HCT116 (cell line): Measurements from ENCODE around the gene ZNF628. TPM values are rescaled to one million over a fixed set of nuclear protein-coding genes. Genes with fewer than 3 reads are reported as not detected.

ENCODE experiments used
- ATAC-seq: fragments of 200-7000 bp; cut with Tn5 transposase; 2 replicates; pipeline ENCODE4 v1.9.1; 2020; ENCODE audit warnings: mild to moderate bottlenecking, moderate library complexity
- BruUV-seq: library from RNA; stranded (reverse); fragments of 400-500 nt; replicated peaks from 2 replicates; lab custom pipeline; 2021; lab: Mats Ljungman, UMichigan
- CTCF ChIA-PET: fragments of 300-600 bp; sonication (Branson Sonifier 250); formaldehyde crosslinking; loops from one replicate; lab custom pipeline; 2021; ENCODE audit warnings: antibody characterized with exemption; lab: Charles Lee
- POLR2A ChIA-PET: fragments of 300-600, 350-600 bp; sonication (Branson Sonifier 250); formaldehyde crosslinking; loops from one replicate; lab custom pipeline; 2021; ENCODE audit warnings: antibody characterized with exemption; lab: Charles Lee
- RAD21 ChIA-PET, 2 experiments: fragments of 300-600 bp; sonication (Branson Sonifier 250); formaldehyde crosslinking; loops; one replicate each; lab custom pipeline; 2023; ENCODE audit warnings: low total read pairs in 2 of 2; ENCODE audit not compliant: uncharacterized antibody in 2 of 2, unreplicated experiment in 2 of 2, low non-redundant PET in 1 of 2; lab: Charles Lee
- DNase-seq: peaks from one replicate; pipeline ENCODE4 v3.0.0-alpha.2; 2010; ENCODE audit warnings: low read depth, low spot score
- H2AFZ ChIP-seq: fragments of 200-600 bp; shearing (Covaris generic), sonication (generic); 2 replicates; pipeline ENCODE4 v1.6.1; 2017; ENCODE audit warnings: low read depth, mixed run types, mixed read lengths, antibody characterized with exemption, low read length; ENCODE audit not compliant: poor library complexity, severe bottlenecking
- H3K27ac ChIP-seq: 2 replicates; pipeline ENCODE4 v1.5.1; 2012; ENCODE audit warnings: low read depth, low read length
- H3K27me3 ChIP-seq: fragments of 200-600 bp; sonication (generic); 2 replicates; pipeline ENCODE4 v1.6.1; 2016; ENCODE audit warnings: mixed run types, low read length, mixed read lengths; ENCODE audit not compliant: insufficient read depth
- H3K36me3 ChIP-seq, 2 experiments: fragments of 200-500 bp in 1 of 2; fragments of 200-600 bp in 1 of 2; sonication (Bioruptor generic) in 1 of 2; sonication (generic) in 1 of 2; 2 replicates each; pipeline versions ENCODE4 v1.5.1 to v1.6.1; 2014 to 2016; ENCODE audit warnings: low read length in 2 of 2, inconsistent platforms in 1 of 2, mixed read lengths in 1 of 2, mixed run types in 1 of 2; ENCODE audit not compliant: insufficient read depth in 2 of 2, control insufficient read depth in 1 of 2
- H3K4me1 ChIP-seq, 2 experiments: fragments of 200-600 bp in 1 of 2; sonication (generic) in 1 of 2; 2 replicates each; pipeline versions ENCODE4 v1.5.1 to v1.6.1; 2012 to 2017; ENCODE audit warnings: low read length in 2 of 2, inconsistent platforms in 1 of 2, mild to moderate bottlenecking in 1 of 2, mixed read lengths in 1 of 2, mixed run types in 1 of 2, moderate library complexity in 1 of 2; ENCODE audit not compliant: insufficient read depth in 2 of 2, control insufficient read depth in 1 of 2
- H3K4me2 ChIP-seq: fragments of 200-600 bp; sonication (generic); 2 replicates; pipeline ENCODE4 v1.6.1; 2017; ENCODE audit warnings: mixed run types, low read length, mixed read lengths
- H3K4me3 ChIP-seq, 2 experiments: fragments of 200-600 bp in 1 of 2; sonication (generic) in 1 of 2; replicated peaks in 1 of 2; 2 replicates each; pipeline ENCODE4 v1.5.1; 2011 to 2016; ENCODE audit warnings: low read length in 2 of 2, control low read depth in 1 of 2, low read depth in 1 of 2, mild to moderate bottlenecking in 1 of 2, mixed read lengths in 1 of 2, mixed run types in 1 of 2
- H3K79me2 ChIP-seq: fragments of 200-600 bp; sonication (generic); 2 replicates; pipeline ENCODE4 v1.6.1; 2017; ENCODE audit warnings: mild to moderate bottlenecking, mixed run types, low read length, moderate library complexity, mixed read lengths; ENCODE audit not compliant: insufficient read depth
- H3K9ac ChIP-seq: fragments of 200-600 bp; sonication (generic); 2 replicates; pipeline ENCODE4 v1.6.1; 2016; ENCODE audit warnings: low read length, mixed read lengths
- H3K9me2 ChIP-seq: fragments of 200-600 bp; sonication (generic), shearing (Covaris generic); 2 replicates; pipeline ENCODE4 v1.6.1; 2017; ENCODE audit warnings: mixed run types, mild to moderate bottlenecking, moderate library complexity; ENCODE audit not compliant: insufficient read depth
- H3K9me3 ChIP-seq, 2 experiments: fragments of 200-500 bp in 1 of 2; fragments of 200-600 bp in 1 of 2; sonication (Bioruptor generic) in 1 of 2; sonication (generic) in 1 of 2; 2 replicates each; pipeline ENCODE4 v1.6.1; 2014 to 2017; ENCODE audit warnings: low read length in 2 of 2, mixed read lengths in 2 of 2, inconsistent platforms in 1 of 2, low read depth in 1 of 2, mild to moderate bottlenecking in 1 of 2, mixed run types in 1 of 2, moderate library complexity in 1 of 2; ENCODE audit not compliant: control insufficient read depth in 1 of 2, insufficient read depth in 1 of 2
- H4K20me1 ChIP-seq: fragments of 200-600 bp; sonication (generic), shearing (Covaris generic); 2 replicates; pipeline ENCODE4 v1.6.1; 2017; ENCODE audit warnings: mixed run types, mild to moderate bottlenecking, moderate library complexity; ENCODE audit not compliant: insufficient read depth
- CBX3 ChIP-seq: IDR thresholded peaks from 2 replicates; pipeline ENCODE4 v1.6.1; 2012; ENCODE audit warnings: low read depth
- JUND ChIP-seq: IDR thresholded peaks from 2 replicates; pipeline ENCODE4 v1.6.1; 2012
- POLR2AphosphoS5 ChIP-seq: IDR thresholded peaks from 2 replicates; pipeline ENCODE4 v1.6.1; 2011; ENCODE audit warnings: mild to moderate bottlenecking, low read depth, low read length, moderate library complexity
- RAD21 ChIP-seq: IDR thresholded peaks from 2 replicates; pipeline ENCODE4 v1.6.1; 2012; ENCODE audit warnings: low read depth, mild to moderate bottlenecking
- SIN3A ChIP-seq: IDR thresholded peaks from 2 replicates; pipeline ENCODE4 v1.6.1; 2012; ENCODE audit warnings: low read depth
- SRF ChIP-seq: IDR thresholded peaks from 2 replicates; pipeline ENCODE4 v1.6.1; 2012; ENCODE audit warnings: low read depth
- TCF7L2 ChIP-seq: IDR thresholded peaks from 2 replicates; pipeline ENCODE4 v1.7.0; 2011; ENCODE audit warnings: borderline replicate concordance, inconsistent platforms; ENCODE audit not compliant: insufficient read depth, insufficient read length; ENCODE audit errors: extremely low read depth
- intact Hi-C: fragments of 100-400 bp; cut with micrococcal nuclease; formaldehyde crosslinking; loops from 2 replicates; pipeline ENCODE4 v1.10.0; 2022
- total RNA-seq: library from RNA; stranded (reverse); gene quantifications from one replicate; pipeline ENCODE4 v1.2.1, GENCODE V29; 2021; ENCODE audit not compliant: unreplicated experiment
- TF ChIP-seq, protein P1 (sequence below): IDR thresholded peaks from 2 replicates; pipeline ENCODE4 v1.6.1; 2012
- TF ChIP-seq, protein P2 (sequence below): IDR thresholded peaks from 2 replicates; pipeline ENCODE4 v1.6.1; 2012
- TF ChIP-seq, protein P3 (sequence below): IDR thresholded peaks from 2 replicates; pipeline ENCODE4 v1.6.1; 2011; ENCODE audit warnings: mild to moderate bottlenecking, low read length, moderate library complexity; ENCODE audit not compliant: insufficient replicate concordance; ENCODE audit errors: extremely low read depth

The ZNF628 gene
- total RNA-seq, 1 experiment from 2014 or later: 14.9 TPM

DNA sequence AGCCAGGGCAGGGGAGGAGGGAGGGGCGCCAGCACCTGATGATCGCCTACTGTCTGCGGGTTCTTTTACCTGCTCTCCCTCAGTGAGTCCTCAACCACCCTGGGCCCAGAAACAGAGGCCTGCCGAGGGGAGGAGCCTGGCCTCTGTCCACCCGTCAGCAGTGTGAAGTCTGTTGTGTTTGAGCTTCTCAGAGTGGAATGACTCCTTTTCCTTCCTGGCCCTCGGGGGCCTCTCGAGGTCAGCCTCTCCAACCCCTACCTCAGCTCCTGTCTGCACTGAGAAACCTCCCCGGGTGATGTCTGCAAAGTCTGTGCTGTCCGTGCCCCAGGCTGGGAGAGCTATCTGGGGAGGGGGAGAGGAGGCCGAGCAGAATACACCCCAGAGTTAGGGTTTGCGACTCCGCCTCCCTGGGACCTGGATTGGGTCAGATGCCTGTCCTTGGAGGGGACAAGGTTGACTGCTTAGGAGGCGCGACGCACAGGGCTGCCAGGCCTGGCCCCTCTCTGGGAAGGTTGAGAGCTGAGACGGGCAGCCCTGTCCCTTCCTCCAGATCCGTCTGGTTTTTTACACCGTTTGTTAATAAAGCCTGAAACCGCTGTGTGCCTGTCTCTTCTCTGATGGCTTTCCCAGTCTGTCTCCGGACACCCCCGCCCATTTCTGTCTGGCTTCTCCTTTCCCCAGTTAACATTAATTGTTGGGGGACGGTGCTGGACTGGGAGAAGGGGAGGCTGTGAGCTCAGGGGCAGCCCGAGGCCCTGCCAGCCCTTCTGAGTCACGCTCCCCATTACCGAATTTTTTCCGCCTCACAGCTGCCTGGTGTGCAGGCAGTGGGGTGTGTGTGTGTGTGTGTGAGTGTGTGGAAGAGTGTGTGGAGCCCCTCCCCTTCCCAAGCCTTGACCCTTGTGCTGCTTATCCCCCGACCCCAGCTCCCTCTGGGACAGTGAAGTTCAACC is 10.8 kb downstream of the ZNF628 start:
- H4K20me1 ChIP-seq: no peaks in the 10 kb centered on the region
- ChIA-PET RAD21 (no interaction called here), CTCF (interaction anchor here (1.4 kb wide), 1 partner anchor 17 kb away, joined by 4 read pairs; no protein-coding TSS in a partner anchor), POLR2A (no interaction called here)
- peaks cover 7% of the 10 kb centered on the region; the same call in 1 of the 2 replicates for H3K79me2 ChIP-seq
- no peaks in the 10 kb centered on the region for H3K27me3 ChIP-seq
- DNase-seq: no peak
- no peak overlapping the region for H3K4me3 ChIP-seq
- ATAC-seq: no peak
- H2AFZ ChIP-seq: no peak overlapping the region
- no peak overlapping the region; the same call in 1 of the 2 replicates for H3K9ac ChIP-seq
- H3K4me2 ChIP-seq: no peak overlapping the region; the same call in 1 of the 2 replicates
- H3K9me2 ChIP-seq: no peaks in the 10 kb centered on the region
- no peaks in the 10 kb centered on the region for H3K9me3 ChIP-seq
- BruUV-seq: TSS peak; percentile 61
- H3K27ac ChIP-seq: peak overlapping the region; percentile 35; the same call in 1 of the 2 replicates
- TF ChIP-seq CBX3: no peak
- TF ChIP-seq, protein P1, sequence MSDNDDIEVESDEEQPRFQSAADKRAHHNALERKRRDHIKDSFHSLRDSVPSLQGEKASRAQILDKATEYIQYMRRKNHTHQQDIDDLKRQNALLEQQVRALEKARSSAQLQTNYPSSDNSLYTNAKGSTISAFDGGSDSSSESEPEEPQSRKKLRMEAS: no peak
- H3K36me3 ChIP-seq: no peaks in the 10 kb centered on the region
- intact Hi-C loops: no loop called here
- peaks cover 10 to 34% of the 10 kb centered on the region in 2 experiments; a peak in 3 of 4 replicates for H3K4me1 ChIP-seq

DNA sequence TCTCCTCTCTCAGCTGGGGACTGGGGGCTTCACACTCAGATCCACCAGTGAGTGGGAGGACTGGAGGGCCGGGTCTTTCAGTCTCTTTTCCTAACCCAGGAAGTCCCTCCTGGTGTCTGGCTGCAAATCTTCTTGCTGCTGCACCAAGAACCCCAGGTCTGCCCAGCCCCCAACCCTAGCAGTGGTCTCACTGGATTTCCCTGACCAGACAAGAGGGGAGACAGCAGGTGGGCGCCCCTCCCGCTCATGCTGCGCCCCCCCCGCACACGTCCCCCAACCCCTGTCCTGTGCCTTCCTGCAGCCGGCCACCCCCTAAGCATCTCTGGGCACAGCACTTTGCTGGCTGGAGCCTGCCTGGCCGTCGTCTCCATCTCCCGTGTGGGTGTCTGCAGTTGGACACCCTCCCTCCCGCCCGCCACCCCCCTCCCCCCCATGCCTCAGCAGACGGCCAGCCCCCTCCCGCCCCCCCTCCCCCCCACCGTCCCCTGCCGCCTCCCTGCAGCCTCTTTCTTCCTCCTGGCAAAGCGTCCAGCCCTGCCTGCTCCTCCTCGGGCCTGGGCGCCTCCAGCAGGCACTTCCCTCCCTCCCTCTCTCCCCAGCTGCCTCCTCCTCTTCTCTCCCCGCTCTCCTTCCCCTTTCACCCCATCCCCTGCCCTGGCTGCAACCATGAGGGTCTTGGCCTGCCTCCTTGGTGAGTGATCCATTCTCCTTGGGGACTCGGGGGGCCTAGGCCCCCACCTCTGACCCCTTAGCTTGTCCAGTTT is 11.7 kb downstream of the ZNF628 start, which contains the start of gene SSC5D:
Gene SSC5D, plus strand, starts transcription at position 513 of the 764 bp plus-strand sequence. Its CDS starts 154 bp downstream, at position 667.
- no peak within 1 kb of the TSS for H2AFZ ChIP-seq
- intact Hi-C loops: no loop called here
- H4K20me1 ChIP-seq: no peaks in the 10 kb centered on the region
- 0 out of 2 replicates have a peak within 1 kb of the TSS, but pooled peaks have one; percentile 22 for H3K27ac ChIP-seq
- H3K9ac ChIP-seq: no peak within 1 kb of the TSS; the same call in 1 of the 2 replicates
- DNase-seq (no peak), ATAC-seq (no peak)
- BruUV-seq: no TSS peak
- H3K4me2 ChIP-seq: no peak within 1 kb of the TSS
- ChIA-PET RAD21 (no interaction called here), CTCF (interaction anchor here (0.6 kb wide), 1 partner anchor 667 kb away, joined by 3 read pairs; no protein-coding TSS in a partner anchor), POLR2A (no interaction called here)
- H3K4me3 ChIP-seq: no peak within 1 kb of the TSS
- no peaks in the 10 kb centered on the region for H3K9me3 ChIP-seq
- TF ChIP-seq, protein P2, sequence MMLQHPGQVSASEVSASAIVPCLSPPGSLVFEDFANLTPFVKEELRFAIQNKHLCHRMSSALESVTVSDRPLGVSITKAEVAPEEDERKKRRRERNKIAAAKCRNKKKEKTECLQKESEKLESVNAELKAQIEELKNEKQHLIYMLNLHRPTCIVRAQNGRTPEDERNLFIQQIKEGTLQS: no peak
- TF ChIP-seq SIN3A (no peak), POLR2AphosphoS5 (no peak), RAD21 (no peak), TCF7L2 (no peak), JUND (no peak), SRF (no peak)
- TF ChIP-seq, protein P1: no peak
- TF ChIP-seq, protein P3, sequence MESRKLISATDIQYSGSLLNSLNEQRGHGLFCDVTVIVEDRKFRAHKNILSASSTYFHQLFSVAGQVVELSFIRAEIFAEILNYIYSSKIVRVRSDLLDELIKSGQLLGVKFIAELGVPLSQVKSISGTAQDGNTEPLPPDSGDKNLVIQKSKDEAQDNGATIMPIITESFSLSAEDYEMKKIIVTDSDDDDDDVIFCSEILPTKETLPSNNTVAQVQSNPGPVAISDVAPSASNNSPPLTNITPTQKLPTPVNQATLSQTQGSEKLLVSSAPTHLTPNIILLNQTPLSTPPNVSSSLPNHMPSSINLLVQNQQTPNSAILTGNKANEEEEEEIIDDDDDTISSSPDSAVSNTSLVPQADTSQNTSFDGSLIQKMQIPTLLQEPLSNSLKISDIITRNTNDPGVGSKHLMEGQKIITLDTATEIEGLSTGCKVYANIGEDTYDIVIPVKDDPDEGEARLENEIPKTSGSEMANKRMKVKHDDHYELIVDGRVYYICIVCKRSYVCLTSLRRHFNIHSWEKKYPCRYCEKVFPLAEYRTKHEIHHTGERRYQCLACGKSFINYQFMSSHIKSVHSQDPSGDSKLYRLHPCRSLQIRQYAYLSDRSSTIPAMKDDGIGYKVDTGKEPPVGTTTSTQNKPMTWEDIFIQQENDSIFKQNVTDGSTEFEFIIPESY: no peak
- H3K9me2 ChIP-seq: no peaks in the 10 kb centered on the region
- H3K27me3 ChIP-seq: no peaks in the 10 kb centered on the region
- peaks cover 7% of the 10 kb centered on the region; the same call in 1 of the 2 replicates for H3K79me2 ChIP-seq
- H3K36me3 ChIP-seq: no peaks in the 10 kb centered on the region
- H3K4me1 ChIP-seq: peaks cover 10 to 34% of the 10 kb centered on the region in 2 experiments; a peak in 3 of 4 replicates
